K562 (cell line): Measurements from ENCODE around the gene C4orf51. TPM values are rescaled to one million over a fixed set of nuclear protein-coding genes. Genes with fewer than 3 reads are reported as not detected.

ENCODE experiments used
- ATF6 ChIP-seq: sonication (generic); formaldehyde crosslinking; IDR thresholded peaks from 2 replicates; pipeline ENCODE4 v1.4.0; 2020; ENCODE audit warnings: mild to moderate bottlenecking, missing genetic modification reagents
- CBX2 ChIP-seq: fragments of 200-600 bp; sonication (generic); IDR thresholded peaks from one replicate; pipeline ENCODE4 v1.6.1; 2012; ENCODE audit warnings: mild to moderate bottlenecking, low read length, inconsistent platforms; ENCODE audit not compliant: insufficient read depth, poor library complexity, severe bottlenecking
- CREB1 ChIP-seq, 2 experiments: sonication (generic) in 1 of 2; formaldehyde crosslinking in 1 of 2; IDR thresholded peaks; 2 replicates each; pipeline versions ENCODE4 v1.6.1 to v1.8.0; 2012 to 2022; ENCODE audit warnings: inconsistent platforms in 1 of 2, mild to moderate bottlenecking in 1 of 2, missing genetic modification reagents in 1 of 2, moderate library complexity in 1 of 2
- CREM ChIP-seq: IDR thresholded peaks from 2 replicates; pipeline ENCODE4 v1.6.1; 2014; ENCODE audit warnings: antibody characterized with exemption, low read depth
- EGR1 ChIP-seq: fragments of 450-650 bp; conservative IDR thresholded peaks from 2 replicates; pipeline ENCODE4 v1.6.1; 2017; ENCODE audit warnings: mild to moderate bottlenecking
- KDM2B ChIP-seq: fragments of 250-450 bp; sonication (Bioruptor Pico); IDR thresholded peaks from 2 replicates; pipeline ENCODE4 v1.8.0; 2021; ENCODE audit warnings: mild to moderate bottlenecking, moderate library complexity
- KDM5B ChIP-seq: fragments of 200-600 bp; sonication (generic); IDR thresholded peaks from 2 replicates; pipeline ENCODE4 v1.6.1; 2012; ENCODE audit warnings: low read depth, mild to moderate bottlenecking, moderate library complexity, low read length, control low read depth, inconsistent platforms; ENCODE audit not compliant: insufficient replicate concordance
- KLF10 ChIP-seq: fragments of 250-450 bp; sonication (Bioruptor Pico); IDR thresholded peaks from 2 replicates; pipeline ENCODE4 v1.6.1; 2021; ENCODE audit warnings: matching md5 sums
- L3MBTL2 ChIP-seq: fragments of 450-650 bp; IDR thresholded peaks from 2 replicates; pipeline ENCODE4 v1.6.1; 2016; ENCODE audit warnings: mild to moderate bottlenecking, moderate library complexity
- NBN ChIP-seq: fragments of 450-650 bp; IDR thresholded peaks from 2 replicates; pipeline ENCODE4 v1.6.1; 2016; ENCODE audit warnings: low read depth, mild to moderate bottlenecking
- NCOA6 ChIP-seq: fragments of 450-650 bp; IDR thresholded peaks from 2 replicates; pipeline ENCODE4 v1.6.1; 2017; ENCODE audit warnings: mild to moderate bottlenecking
- PML ChIP-seq: IDR thresholded peaks from 2 replicates; pipeline ENCODE4 v1.6.1; 2012; ENCODE audit warnings: low read length, inconsistent platforms
- POLR2B ChIP-seq: fragments of 450-650 bp; IDR thresholded peaks from 2 replicates; pipeline ENCODE4 v1.6.1; 2018; ENCODE audit warnings: low read depth; ENCODE audit not compliant: partially characterized antibody
- POLR2G ChIP-seq: fragments of 200-400 bp; formaldehyde crosslinking; IDR thresholded peaks from 2 replicates; pipeline ENCODE4 v1.6.1; 2017; ENCODE audit warnings: low read depth, mild to moderate bottlenecking, antibody characterized with exemption, low read length, moderate library complexity
- TRIM28 ChIP-seq: fragments of 450-650 bp; IDR thresholded peaks from 2 replicates; pipeline ENCODE4 v1.6.1; 2017
- ZBED1 ChIP-seq: IDR thresholded peaks from 2 replicates; pipeline ENCODE4 v1.6.1; 2014
- ZNF146 ChIP-seq: IDR thresholded peaks from one replicate; pipeline ENCODE4 v1.6.1; 2018; ENCODE audit warnings: missing compliant biosample characterization; ENCODE audit not compliant: unreplicated experiment
- ZNF282 ChIP-seq: sonication (generic); formaldehyde crosslinking; IDR thresholded peaks from 2 replicates; pipeline ENCODE4 v1.8.1; 2023; ENCODE audit warnings: missing genetic modification reagents
- ZNF431 ChIP-seq: sonication (generic); formaldehyde crosslinking; IDR thresholded peaks from 2 replicates; pipeline ENCODE4 v1.8.0; 2022; ENCODE audit warnings: mild to moderate bottlenecking, missing genetic modification reagents
- ZNF77 ChIP-seq: fragments of 250-450 bp; sonication (Bioruptor Pico); IDR thresholded peaks from 2 replicates; pipeline ENCODE4 v1.5.0; 2020
- polyA plus RNA-seq, 8 experiments: library from polyadenylated mRNA; depleted of rRNA in 4 of 8; stranded (reverse) in 5 of 8; unstranded in 3 of 8; fragments of >200 nt; fragmentation: Nextera tagmentation in 2 of 8; fragmentation: Illumina TruSeq in 1 of 8; extraction: Ambion mirVana in 2 of 8; extraction: Trizol in 1 of 8; gene quantifications; 2 replicates each; pipeline versions ENCODE4 v1.2.1 to v1.2.3, GENCODE V29; 2011 to 2014; ENCODE audit warnings: inconsistent platforms in 1 of 8, missing spikeins in 1 of 8
- total RNA-seq, 7 experiments: library from RNA; depleted of rRNA in 6 of 7; stranded (reverse); fragments of >200 nt in 6 of 7; fragmentation: Illumina TruSeq in 2 of 7; extraction: Trizol in 2 of 7; gene quantifications; 2 replicates each; pipeline versions ENCODE4 v1.2.1 to v1.2.3, GENCODE V29; 2011 to 2021; ENCODE audit warnings: low replicate concordance in 1 of 7
- TF ChIP-seq, protein P1 (sequence below): fragments of 450-650 bp; IDR thresholded peaks from 2 replicates; pipeline ENCODE4 v1.6.1; 2016
- TF ChIP-seq, protein P2 (sequence below): fragments of 450-650 bp; formaldehyde crosslinking; conservative IDR thresholded peaks from 2 replicates; pipeline ENCODE4 v1.4.0; 2022; ENCODE audit warnings: mild to moderate bottlenecking, missing genetic modification characterization

Gene C4orf51
- total and polyA plus RNA-seq, 9 of the 15 experiments (the other 6 are each of a cell fraction or from before 2014, with no cell fraction given): not detected

GRCh38 chr4:145732895-145733880 lies 53.2 kb downstream of the C4orf51 start (continued):
- TF ChIP-seq KLF10 (CRISPR knock-in tag) (no peak), KDM5B (no peak), L3MBTL2 (peak; percentile 95), EGR1 (peak; percentile 86), TRIM28 (no peak), ATF6 (CRISPR knock-in tag) (no peak), CREB1 (IDR thresholded peaks at IDR 0.05) (no peak), CREB1 (CRISPR knock-in tag; IDR thresholded peaks at IDR 0.05) (0 out of 2 replicates have a peak, but pooled peaks have one; percentile 21), NBN (no peak), ZNF282 (CRISPR knock-in tag) (no peak), CBX2 (no peak), ZNF431 (no peak), CREM (peak; percentile 34; the same call in 1 of the 2 replicates), POLR2G (peak; percentile 62), POLR2B (no peak), KDM2B (CRISPR knock-in tag) (no peak), NCOA6 (peak; percentile 76), ZNF77 (no peak), ZNF146 (CRISPR knock-in tag) (no peak), PML (no peak), ZBED1 (no peak)
- TF ChIP-seq, protein P1, sequence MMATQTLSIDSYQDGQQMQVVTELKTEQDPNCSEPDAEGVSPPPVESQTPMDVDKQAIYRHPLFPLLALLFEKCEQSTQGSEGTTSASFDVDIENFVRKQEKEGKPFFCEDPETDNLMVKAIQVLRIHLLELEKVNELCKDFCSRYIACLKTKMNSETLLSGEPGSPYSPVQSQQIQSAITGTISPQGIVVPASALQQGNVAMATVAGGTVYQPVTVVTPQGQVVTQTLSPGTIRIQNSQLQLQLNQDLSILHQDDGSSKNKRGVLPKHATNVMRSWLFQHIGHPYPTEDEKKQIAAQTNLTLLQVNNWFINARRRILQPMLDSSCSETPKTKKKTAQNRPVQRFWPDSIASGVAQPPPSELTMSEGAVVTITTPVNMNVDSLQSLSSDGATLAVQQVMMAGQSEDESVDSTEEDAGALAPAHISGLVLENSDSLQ: no peak
- TF ChIP-seq, protein P2, sequence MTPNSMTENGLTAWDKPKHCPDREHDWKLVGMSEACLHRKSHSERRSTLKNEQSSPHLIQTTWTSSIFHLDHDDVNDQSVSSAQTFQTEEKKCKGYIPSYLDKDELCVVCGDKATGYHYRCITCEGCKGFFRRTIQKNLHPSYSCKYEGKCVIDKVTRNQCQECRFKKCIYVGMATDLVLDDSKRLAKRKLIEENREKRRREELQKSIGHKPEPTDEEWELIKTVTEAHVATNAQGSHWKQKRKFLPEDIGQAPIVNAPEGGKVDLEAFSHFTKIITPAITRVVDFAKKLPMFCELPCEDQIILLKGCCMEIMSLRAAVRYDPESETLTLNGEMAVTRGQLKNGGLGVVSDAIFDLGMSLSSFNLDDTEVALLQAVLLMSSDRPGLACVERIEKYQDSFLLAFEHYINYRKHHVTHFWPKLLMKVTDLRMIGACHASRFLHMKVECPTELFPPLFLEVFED: no peak
